Measurements from ENCODE around the gene BTBD3.

BTBD3 gene

DNA sequence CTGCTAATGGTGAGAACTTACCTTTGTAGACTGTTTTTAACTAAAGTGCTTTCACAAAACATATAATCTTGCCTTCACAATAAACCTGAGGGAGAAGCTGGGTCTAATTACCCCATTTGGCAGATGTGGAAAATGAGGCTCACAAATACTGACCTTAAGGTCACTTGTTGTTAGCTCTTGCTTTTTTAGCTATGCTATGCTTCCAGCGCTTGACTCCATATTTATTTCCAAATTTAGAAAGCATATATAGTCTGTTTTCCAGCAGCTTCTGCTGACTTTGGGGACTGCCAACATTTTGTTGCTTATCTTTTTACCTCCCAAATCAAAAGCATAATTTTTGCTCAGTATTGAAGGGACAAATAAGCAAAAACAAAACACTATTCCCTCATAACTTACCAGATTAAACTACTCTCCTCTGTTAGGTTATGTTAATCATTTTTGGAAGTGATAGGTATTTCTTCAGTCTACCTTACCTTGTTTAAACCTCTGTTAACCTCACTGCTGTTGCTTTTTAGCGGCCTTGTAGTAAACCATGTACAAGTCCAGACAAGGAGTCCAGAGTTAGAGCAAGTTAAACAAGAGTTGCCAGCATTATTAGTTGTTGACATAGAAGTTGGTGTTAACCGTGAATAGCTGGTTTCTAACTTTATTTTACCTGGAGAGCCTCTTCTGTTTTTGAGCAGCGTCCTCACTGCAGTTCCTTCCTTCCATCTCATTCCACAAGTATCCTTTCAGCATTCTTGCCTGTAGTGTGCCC, 4.9 kb upstream of the BTBD3 start:
- no peak for DNase-seq (ENCODE audit: low read depth in 2 of 2)

DNA sequence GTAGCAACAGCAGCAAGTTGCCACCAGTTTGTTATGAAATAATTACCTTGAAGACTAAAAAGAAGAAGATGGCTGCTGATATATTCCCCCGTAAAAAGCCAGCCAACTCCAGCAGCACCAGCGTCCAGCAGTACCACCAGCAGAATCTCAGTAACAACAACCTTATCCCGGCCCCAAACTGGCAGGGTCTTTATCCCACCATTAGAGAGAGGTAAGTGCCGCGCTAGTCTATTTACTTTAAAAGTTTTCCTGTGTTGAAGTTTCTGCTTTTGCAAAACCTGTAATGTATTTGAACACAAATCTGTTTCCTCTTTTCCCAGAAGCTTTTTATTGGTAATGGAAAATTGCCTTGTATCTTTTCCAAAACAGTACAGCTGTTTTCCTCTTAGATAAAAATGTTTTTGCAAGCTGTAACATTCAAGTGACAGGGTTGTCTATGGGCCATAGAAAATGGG, 725 bp downstream of the BTBD3 start:
- no peak for DNase-seq (ENCODE audit: low read depth in 2 of 2)

DNA sequence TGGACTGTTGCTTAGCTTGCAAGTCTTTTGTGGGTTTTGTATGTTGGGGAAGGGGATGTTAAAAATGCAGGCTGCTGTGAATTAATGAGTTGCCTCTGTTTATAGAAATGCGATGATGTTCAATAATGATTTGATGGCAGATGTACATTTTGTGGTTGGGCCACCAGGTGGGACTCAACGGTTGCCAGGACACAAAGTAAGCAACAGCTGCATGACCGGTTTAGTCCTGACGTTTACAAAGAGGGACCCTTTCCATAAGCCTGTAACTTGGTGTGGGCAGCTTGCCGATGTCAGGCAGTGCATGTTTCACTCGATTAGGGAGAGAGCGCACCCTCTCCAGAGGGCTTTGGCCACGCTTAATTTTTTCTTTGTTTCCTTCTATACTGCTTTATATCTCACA, 1.3 kb downstream of the BTBD3 start:
- DNase-seq (ENCODE audit: low read depth in 2 of 2) = no peak

DNA sequence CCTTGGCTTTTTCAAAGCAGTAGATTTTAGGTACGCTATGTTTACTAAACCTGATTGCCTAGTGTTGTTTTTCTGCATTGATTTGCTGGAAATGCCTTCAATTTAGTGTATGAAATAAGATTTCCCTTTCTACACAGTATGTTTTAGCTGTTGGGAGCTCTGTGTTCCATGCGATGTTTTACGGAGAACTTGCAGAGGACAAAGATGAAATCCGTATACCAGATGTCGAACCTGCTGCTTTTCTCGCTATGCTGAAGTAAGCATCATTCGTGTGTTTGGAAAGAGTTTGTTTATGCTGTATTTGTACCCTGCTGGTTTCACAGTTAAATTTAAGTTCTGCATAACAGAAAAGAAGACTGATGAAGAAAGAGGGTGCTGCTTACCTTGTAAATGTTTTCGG, 1.9 kb downstream of the BTBD3 start:
- no peak for DNase-seq (ENCODE audit: low read depth in 2 of 2)

DNA sequence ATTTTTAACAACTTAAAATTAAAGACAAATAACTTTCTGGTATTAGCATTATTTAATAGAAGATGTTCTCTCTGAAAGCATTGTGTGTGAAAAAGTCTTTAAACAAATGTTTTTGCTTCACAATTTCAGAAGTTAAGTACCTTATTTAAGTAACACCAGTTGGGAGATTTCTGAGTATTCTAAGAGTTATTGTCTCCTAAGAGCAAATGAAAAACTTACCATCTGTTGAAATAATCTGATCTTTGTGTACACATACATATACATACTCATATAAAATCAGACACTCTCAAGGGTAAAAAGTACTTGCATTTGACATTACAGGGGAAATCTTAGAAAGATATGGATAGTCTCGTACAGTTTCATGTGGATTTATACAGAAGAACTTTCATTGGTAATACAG, 2.4 kb downstream of the BTBD3 start:
- no peak for DNase-seq (ENCODE audit: low read depth in 2 of 2)

DNA sequence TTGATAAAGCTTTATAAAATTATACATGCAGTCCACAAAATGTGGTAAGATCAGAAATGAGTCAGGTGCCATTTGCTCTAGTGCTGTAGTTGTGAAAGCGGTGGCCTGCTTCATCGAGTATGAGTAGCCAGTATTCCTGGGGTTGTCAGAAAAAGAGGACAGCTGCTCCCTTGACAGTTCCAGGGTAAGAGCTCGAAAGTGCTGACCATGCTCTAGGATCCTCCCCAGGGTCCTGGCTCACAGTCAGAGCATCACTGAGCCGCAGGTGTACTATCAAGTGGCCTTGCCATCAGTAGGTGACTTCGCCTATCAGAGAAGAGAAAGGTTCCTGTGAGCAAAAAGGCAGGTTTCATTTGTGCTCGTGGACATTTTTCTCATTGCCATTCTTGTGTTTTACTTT, 3.6 kb downstream of the BTBD3 start:
- DNase-seq (ENCODE audit: low read depth in 2 of 2) = no peak

DNA sequence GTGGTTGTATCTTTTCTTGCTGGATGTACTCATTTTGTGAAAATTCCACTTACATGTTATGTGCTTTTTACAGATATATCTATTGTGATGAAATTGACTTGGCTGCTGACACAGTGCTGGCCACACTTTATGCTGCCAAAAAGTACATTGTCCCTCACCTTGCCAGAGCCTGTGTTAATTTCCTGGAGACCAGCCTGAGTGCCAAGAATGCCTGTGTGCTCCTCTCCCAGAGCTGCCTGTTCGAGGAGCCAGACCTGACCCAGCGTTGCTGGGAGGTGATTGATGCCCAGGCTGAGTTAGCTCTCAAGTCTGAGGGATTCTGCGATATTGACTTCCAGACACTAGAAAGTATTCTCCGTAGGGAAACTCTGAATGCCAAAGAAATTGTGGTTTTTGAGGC, 4.9 kb downstream of the BTBD3 start:
- no peak for DNase-seq (ENCODE audit: low read depth in 2 of 2)

DNA sequence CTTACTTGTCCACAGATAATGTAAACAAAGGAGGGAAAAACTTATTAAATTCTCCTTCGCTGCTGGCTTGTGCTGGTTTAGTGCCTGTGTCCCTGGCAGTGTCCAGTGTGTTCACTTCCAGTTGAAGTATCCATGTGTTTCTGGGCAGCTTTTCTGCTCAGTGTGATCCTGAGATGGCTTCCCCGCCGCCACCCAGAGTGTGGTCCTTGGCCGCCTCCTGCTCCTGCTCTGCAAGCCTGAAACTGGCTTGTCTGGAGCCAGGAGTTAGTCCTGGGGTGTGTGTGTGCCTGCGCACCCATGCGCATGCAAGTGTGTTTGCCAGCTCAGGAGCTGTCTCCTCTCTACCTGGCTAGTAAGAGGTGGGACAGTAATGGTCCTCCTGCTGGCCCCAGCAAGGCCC, 7.2 kb downstream of the BTBD3 start:
- DNase-seq (ENCODE audit: low read depth in 2 of 2) = no peak

DNA sequence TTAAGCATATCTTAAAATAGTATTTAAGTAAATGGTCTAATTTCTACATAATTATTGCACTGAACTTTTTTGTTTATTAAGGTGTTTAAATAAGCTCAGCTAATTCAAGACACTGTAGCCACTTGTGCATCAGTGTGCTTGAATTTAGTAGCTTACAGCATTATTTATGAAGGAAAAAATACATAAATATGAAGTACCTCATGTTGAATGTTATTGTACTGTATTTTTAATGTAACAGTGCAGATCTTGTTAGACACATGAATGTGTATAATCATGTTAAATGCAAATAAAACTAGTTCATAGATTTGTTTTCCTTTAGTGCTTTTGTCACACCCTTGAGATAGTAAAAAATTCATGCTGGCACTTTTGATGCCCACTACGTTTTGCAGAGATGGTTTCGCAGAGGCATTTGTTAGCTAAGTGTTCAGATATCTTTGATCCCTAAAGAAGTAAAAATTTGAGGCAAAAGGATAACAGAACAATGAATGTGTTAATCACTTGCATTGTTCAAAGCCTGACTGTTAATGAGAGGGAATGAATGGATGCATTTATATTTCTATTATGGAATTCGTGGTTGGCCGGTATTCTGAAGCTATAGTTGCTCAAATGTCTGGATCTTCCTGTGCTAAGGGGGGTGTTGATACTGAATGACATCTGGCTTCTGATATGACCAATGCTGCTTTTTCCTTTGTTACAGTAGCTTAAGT, 8.8 kb downstream of the BTBD3 start:
- no peak for DNase-seq (ENCODE audit: low read depth in 2 of 2)

DNA sequence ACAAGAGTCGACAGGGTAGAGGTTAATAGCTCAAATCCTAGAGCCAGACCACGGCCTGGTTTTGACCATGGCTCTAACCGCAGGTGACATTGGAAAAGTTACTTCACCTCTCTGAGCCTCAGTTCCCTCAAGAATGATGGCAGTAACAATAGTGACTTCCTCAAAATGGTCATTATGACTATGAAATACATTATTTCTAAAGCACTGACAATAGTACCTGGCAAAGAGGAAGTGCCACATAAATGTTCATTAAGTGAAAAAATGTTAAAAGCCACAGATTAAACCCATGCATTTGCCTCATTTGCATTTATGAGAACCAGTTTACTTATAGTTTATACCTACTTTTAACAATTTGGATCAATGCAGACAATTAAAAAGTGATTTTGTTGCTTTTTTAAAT, 12.3 kb downstream of the BTBD3 start:
- no peak for DNase-seq (ENCODE audit: low read depth in 2 of 2)

DNA sequence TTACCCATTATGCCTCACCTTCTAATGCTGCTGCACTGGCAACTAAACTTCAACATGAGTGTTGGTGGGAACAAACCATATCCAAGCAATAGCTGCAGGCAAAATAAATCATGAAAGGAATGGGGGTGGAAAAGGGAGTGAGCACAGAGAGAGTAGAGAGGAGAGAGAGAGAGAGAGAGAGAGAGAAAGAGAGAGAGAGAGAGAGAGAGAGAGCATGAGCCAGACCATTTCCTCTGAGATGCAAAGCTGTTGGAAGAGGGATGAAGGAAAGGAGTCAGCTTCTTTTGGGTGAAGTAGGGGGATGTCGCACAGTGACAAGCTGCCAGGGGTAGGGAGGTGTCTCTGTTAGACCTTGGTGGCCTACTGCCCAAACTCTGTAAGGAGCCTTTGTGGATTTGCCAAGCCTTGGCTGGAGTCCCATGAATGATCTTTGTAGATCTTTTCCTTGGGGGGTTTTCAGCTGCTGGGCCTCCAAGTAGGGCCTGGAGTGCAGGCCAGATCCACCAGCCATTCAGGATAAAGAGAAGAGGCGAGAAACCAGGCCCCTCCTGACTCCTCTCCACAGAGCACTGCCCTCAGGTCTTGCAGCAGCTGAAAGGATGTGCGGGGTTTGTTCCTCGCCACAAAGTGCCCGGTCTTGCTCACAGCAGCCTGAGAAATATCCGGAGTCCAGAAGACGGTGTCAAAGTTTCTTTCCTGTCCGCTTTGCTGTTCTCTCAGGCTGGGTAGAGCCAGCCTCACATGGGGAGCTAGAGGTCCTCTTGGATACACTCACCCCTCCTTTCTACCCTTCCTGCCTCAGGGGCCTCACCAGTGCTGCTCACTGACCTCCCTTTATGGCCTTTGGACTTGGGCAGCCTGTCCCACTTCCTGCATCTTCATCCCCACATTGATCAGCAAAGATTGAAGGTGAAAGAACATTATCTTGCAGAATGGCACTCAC, 17.8 kb downstream of the BTBD3 start:
- no peak for DNase-seq (ENCODE audit: low read depth in 2 of 2)

DNA sequence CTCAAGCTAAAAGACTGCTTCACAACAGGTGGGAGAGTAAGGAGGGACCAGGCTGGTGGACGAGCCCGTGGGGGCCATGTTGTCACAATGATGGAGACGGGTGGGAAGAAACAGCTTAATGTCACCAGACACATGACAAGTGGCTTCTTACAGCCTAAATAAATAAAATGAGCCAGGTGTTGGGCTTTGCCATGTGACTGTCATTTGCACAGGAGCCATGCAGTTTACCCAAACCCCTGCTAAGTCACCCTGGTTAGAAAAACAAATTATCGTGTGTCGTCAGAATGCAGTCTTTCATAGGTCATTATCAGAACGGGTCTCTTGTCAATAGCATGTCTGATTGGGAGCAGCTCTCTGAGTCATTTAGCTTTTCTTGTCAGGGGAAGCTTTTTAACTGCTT, 18.5 kb downstream of the BTBD3 start:
- DNase-seq (ENCODE audit: low read depth in 2 of 2) = no peak

DNA sequence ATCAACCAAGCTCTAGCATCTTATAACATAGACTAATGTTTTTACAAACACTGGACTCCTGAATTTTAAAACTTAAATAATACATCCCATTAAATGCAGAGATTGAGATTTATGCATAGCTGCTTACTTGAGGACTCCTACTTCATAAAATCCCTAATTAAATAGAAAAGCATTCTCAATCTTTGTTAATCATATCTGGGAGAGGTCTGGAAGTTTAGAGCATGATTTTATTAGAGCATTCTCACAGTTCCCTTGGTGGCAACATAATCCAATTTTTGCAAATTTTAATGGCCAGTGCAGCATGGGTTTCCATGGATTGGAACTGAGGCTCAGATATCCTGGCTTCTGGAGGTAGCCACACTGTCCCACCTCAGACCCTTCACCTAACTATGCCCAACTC, 19.5 kb downstream of the BTBD3 start:
- no peak for DNase-seq (ENCODE audit: low read depth in 2 of 2)

DNA sequence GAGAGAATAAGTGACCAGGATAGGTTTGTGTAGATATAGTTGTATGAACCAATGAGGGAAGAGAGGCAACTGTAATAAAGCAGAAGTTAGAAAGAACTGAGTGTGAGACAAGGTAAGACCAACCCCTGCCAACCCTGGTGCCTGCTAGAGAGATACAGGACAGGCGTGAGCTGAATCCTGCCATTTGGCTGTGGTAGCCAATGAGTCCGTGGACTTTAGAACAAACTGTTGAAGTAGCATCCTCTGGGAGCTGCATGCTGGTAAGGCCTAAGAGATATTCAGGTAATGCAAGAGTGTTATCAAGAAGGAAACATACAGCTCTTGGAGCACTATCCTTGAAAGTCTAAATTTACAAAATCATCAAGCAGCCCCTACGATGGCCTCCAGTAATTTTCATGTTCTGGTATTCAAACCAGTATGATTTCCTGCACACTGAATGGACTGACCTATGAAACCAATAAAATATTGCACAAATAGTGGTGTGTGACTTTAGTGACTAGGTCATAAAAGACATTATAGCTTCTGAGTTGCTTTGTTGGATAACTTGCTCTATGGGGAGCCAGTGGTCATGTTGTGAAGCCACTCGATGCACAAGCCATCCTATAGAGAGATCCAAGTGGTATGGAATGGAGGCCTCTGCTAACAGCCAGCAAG, 24.0 kb downstream of the BTBD3 start:
- no peak for DNase-seq (ENCODE audit: low read depth in 2 of 2)

DNA sequence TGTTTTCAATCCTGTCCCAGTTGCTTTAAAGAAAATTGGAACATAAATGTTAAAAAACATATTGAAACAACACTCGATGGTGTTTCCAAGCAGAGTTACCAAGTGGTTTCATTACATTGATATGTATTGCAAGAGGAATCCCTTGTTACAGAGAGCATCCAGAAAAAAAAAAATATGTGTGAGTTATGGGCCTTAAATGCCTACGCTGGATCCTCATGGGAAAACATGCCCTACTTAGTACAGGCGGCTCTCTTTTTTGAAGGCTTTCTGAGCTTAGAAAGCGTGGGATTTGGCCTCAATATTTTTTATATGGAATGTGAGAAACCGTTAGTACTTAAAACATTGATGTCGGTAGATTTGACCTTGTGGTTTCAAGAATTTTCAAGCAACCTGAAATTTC, 26.1 kb downstream of the BTBD3 start:
- DNase-seq (ENCODE audit: low read depth in 2 of 2) = no peak

DNA sequence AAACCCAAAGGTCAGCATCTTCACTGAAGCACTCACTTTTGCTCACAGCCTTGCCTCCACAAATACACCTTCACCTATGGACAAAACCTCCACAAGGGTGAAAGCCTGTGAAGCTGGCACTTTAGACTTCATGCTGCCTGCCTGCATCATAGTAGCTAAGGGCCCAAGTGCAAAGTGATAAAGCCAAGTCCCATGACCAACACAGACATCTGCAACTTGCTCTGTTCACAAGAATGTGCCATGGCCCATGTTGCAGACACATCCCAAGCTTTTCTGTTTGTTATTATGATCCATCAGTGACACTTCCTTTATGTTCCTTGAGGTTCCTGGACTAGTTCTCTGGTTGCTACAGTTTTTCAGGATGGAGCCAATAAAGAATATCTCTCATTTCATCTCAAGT, 31.1 kb downstream of the BTBD3 start:
- DNase-seq (ENCODE audit: low read depth in 2 of 2) = no peak

DNA sequence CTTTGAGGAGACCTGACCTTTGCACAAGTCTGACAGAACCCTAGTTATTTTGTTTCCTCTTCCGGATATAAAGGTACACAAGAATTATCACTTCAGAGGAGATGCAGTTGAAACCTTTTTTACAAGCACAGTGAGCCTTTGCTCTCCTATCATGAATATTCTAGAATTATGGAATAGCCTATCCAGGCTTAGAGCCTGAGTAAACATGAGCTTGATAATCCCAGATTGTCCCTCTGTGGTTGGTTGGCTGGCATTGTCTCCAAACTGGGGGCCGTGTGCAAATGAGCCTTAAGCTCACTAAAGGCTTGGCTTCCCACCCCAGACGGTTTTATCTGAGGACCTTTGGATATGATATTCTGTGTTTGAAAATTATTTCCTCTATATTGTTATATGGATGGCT, 32.0 kb downstream of the BTBD3 start:
- DNase-seq (ENCODE audit: low read depth in 2 of 2) = no peak

DNA sequence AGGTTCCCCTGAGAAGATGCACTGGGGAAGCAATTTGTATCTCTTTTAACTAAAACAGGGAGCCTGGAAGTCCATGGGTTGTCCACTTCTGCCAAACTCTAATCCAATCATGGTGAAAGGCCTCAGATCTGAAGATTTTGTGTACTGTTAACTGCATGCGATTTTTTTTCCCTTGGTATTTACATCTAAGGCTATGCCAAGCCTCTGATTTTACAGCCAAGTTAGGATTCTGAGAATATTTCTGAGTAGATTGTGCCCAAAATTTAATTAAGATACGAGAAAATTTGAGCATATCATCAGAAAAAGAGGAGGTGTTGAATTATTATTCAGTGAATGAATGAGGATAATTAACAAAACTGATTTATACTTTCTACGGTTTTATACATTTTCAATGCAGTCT, 34.0 kb downstream of the BTBD3 start:
- no peak for DNase-seq (ENCODE audit: low read depth in 2 of 2)

DNA sequence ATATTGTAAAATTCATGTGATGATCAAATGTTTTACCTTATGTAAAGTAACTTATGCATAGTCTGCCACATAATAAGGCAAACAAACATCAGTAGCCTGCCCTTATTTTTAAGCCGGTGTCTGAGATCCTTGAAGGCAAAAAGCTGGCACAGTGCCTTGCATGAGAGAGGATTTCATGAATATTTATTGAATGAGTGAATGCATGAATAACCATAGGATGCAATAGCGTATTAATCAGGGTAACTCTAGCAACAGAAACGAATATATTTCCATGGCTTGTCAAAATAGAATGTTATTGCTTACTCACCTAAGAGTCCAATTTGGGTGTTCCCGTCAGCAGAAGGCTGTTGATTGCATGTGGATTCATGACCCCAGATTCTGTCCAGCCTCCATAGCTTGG, 34.9 kb downstream of the BTBD3 start:
- no peak for DNase-seq (ENCODE audit: low read depth in 2 of 2)

DNA sequence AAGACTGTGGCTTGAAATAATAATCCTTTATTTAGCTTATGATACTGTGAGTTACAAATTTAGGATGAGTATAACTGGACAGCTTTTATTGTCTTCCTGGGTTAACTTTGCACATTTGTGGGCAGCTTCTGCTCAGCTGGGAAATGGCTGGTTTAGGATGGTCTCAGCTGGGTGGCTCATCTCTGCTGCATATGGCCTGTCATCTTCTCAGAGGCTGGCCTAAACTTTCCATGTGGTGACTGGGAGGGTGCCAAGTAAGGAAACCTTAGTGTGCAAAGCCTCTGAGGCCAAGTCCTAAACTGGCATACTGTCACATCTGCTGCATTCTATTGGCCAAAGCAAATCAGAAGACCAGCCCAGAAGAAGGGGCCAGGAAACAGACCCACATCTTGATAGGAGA, 40.2 kb downstream of the BTBD3 start:
- DNase-seq (ENCODE audit: low read depth in 2 of 2) = no peak

DNA sequence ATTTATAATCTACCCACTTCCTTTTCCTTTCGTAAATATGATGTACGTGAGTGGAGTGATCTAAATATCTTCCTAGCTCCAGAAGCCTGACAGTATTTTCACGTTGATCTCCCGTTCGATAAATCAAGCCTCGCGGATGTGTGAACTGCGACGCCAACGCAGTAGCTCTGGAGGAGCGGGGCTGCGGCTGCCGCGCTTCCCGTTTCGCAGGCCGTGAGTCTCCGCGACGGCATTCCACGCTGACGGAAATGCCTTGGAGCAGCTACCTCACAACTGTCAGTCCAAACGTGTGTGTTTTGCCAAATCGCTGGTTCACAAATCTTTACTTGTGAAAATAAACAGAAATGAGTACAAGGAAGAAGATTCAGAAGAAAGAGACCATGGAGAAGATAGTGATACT, 41.2 kb downstream of the BTBD3 start:
- DNase-seq (ENCODE audit: low read depth in 2 of 2) = no peak

DNA sequence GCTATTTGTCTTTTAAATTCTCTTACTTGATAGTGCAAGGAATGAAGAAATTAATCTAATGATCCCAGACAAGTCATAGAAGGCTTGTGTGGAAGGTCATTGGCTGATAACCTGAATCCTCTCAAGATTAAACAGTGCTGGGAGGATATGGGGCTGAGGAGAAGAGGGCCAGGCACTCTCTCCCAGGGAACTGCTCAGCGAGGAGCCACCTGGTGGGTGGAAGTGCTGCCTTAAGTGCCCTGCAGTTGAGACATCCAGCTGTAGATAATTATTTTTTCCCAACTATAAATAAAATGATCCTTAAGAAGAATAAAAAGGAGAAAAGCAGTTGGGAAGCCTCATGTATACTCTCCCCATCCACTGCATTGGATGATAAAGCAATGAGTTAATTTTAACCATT, 47.9 kb downstream of the BTBD3 start:
- no peak for DNase-seq (ENCODE audit: low read depth in 2 of 2)
